AG10803 (cell line): ENCODE data around the gene FAU.
A peak's percentile ranks its signal among the peaks of the same experiment; 100 is the strongest.

Experiments used
- DNase-seq: peaks from one replicate; pipeline ENCODE4 v3.0.0; 2010; ENCODE audit warnings: low read depth
- H3K4me3 ChIP-seq: 2 replicates; pipeline ENCODE4 v1.5.1; 2011; ENCODE audit warnings: mild to moderate bottlenecking, low read length, control low read depth
- CTCF ChIP-seq: conservative IDR thresholded peaks from 2 replicates; pipeline ENCODE4 v1.5.1; 2011; ENCODE audit warnings: mild to moderate bottlenecking, low read length, control low read depth, inconsistent platforms

FAU gene

DNA sequence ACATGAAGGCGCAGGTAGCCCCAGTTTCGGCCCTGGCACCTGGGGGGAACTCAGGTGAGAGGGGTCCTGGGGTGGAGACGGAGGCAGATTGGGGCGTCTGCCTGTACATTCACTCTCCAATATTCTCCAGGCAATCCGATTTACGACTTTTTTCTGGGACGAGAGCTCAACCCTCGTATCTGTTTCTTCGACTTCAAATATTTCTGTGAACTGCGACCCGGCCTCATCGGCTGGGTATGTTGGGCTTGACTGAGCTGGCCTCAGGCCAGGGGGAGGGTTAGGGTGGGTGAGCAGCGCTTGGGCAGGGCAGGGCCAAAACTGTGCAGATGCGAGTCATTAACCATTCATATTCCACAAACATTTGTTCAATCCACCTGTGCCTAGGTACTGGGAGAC lies 8.6 kb downstream of the FAU start:
- TF ChIP-seq CTCF, result no peak

DNA sequence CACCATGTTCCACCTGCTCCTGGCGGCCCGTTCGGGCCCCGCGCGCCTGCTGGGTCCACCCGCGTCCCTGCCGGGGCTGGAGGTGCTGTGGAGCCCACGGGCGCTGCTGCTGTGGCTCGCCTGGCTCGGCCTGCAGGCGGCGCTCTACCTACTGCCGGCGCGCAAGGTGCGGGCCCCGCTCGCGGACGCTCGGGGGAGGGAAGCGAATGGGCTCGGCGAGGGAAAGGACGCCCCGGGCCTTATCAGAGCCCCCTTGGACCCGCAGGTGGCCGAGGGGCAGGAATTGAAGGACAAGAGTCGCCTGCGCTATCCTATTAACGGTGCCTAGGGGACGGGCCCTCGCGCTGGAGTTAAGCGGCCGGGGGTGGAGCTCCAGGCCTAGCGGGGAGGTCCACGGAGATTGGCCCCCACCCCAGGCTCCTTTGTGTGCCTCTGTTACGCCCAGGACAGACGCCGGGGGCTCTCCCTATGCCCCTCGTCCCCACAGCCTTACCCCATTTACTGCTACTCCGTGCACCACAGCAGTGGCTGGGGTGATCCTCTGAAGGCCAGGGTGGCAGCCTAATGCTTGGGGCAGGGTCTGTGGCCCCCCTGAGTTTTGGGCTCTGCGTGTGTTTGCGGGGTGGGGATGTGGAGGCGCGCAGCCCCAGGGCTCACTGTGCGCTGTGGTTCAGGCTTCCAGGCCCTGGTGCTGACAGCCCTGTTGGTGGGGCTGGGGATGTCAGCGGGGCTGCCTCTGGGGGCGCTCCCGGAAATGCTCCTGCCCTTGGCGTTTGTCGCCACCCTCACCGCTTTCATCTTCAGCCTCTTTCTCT lies 9.2 kb downstream of the FAU start:
- peak; percentile 46 for TF ChIP-seq CTCF
- no peak for DNase-seq
- H3K4me3 ChIP-seq, result peak overlapping the region; percentile 54

More for the DNA sequence above, 8.6 kb downstream of the FAU start:
- no peak for DNase-seq
- H3K4me3 ChIP-seq, result peak overlapping the region; percentile 54

GRCh38 chr11:65111744-65112545 lies 10.0 kb downstream of the FAU start, which contains the start of gene TM7SF2:
TSS of gene TM7SF2 (plus strand) at chr11:65111872. CDS start at chr11:65112016, 144 bp downstream.
- H3K4me3 ChIP-seq, result peak within 1 kb of the TSS; percentile 54
- TF ChIP-seq CTCF, result no peak
- peak; percentile 84 for DNase-seq

- TF ChIP-seq CTCF, result no peak
- H3K4me3 ChIP-seq, result no peak overlapping the region
Observed at GRCh38 chr11:65111159-65111743, 10.7 kb downstream of the FAU start.

DNA sequence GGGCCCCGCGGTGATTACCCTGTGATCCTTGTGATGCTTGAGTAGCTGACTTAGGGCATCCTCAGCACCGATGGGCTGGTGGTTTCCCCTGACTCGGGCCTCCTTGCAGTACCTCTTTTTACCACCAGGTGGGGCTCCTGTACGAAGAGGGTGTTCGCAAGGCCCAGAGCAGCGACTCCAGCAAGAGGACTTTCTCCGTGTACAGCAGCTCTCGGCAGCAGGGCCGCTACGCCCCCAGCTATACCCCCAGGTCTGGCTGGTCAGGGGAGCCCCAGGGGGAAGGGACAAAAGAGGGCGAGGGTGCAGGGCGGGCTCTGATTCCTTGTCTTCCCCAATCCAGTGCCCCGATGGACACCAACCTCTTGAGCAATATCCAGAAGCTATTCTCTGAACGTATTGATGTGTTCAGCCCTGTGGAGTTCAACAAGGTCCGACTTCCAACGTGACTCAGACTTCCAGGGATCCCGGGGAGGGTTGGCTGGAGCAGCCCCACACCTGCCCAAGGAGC lies 11.5 kb downstream of the FAU start:
- DNase-seq, result peak; percentile 73
- TF ChIP-seq CTCF, result peak; percentile 94
- H3K4me3 ChIP-seq, result no peak overlapping the region

More at GRCh38 chr11:65111159-65111743, 10.7 kb downstream of the FAU start:
- no peak for DNase-seq

- no peak for TF ChIP-seq CTCF
- no peak overlapping the region for H3K4me3 ChIP-seq
- DNase-seq, result no peak
Observed at GRCh38 chr11:65109231-65110198, 12.4 kb downstream of the FAU start.
